Stimulated activated CD4-positive, alpha-beta T cell treated with anti-CD3 and anti-CD28 coated beads, Interleukin-4, amount 100 ng/mL, for 24 hours (primary cell): Measurements from ENCODE around the gene PXMP4.
"Not testable (repeated sequence)": the region's sequence is repeated elsewhere in the genome, so short reads cannot be mapped to it uniquely, and the experiment has no call there.

Experiments
- DNase-seq: peaks from one replicate; pipeline ENCODE4 v3.0.0-alpha.2; 2020

The PXMP4 gene

GRCh38 chr20:33719989-33720709, at the start of gene PXMP4:
Gene PXMP4 (minus strand): TSS chr20:33720310. CDS start chr20:33720207, 103 bp downstream.
- peak; percentile 88 for DNase-seq

- no peak for DNase-seq
Measured at GRCh38 chr20:33769043-33769442, 48.9 kb upstream of the PXMP4 start.

GRCh38 chr20:33767777-33768138, 47.6 kb upstream of the PXMP4 start:
- no peak for DNase-seq

GRCh38 chr20:33766686-33767085, 46.6 kb upstream of the PXMP4 start:
- no peak for DNase-seq

- no peak for DNase-seq
Measured at GRCh38 chr20:33765592-33765991, 45.5 kb upstream of the PXMP4 start.

- DNase-seq: no peak
Measured at GRCh38 chr20:33765099-33765498, 45.0 kb upstream of the PXMP4 start.

GRCh38 chr20:33761698-33762250, 41.7 kb upstream of the PXMP4 start:
- DNase-seq: no peak

- no peak for DNase-seq
Measured at GRCh38 chr20:33757458-33757857, 37.3 kb upstream of the PXMP4 start.

GRCh38 chr20:33757046-33757445, 36.9 kb upstream of the PXMP4 start:
- DNase-seq: no peak

- not testable (repeated sequence) for DNase-seq
Measured at GRCh38 chr20:33755936-33756490, 35.9 kb upstream of the PXMP4 start.

GRCh38 chr20:33753763-33754162, 33.7 kb upstream of the PXMP4 start:
- DNase-seq: no peak

GRCh38 chr20:33753143-33753542, 33.0 kb upstream of the PXMP4 start:
- DNase-seq: no peak

- no peak for DNase-seq
Measured at GRCh38 chr20:33751775-33752174, 31.7 kb upstream of the PXMP4 start.

GRCh38 chr20:33746325-33746998, 26.4 kb upstream of the PXMP4 start:
- no peak for DNase-seq

- DNase-seq: no peak
Measured at GRCh38 chr20:33744773-33745385, 24.8 kb upstream of the PXMP4 start.

GRCh38 chr20:33744181-33744580, 24.1 kb upstream of the PXMP4 start:
- DNase-seq: no peak

- no peak for DNase-seq
Measured at GRCh38 chr20:33740189-33740588, 20.1 kb upstream of the PXMP4 start.

- DNase-seq: no peak
Measured at GRCh38 chr20:33739493-33739892, 19.4 kb upstream of the PXMP4 start.

GRCh38 chr20:33736962-33737361, 16.9 kb upstream of the PXMP4 start:
- DNase-seq: no peak

GRCh38 chr20:33733654-33734576, 13.8 kb upstream of the PXMP4 start:
- no peak for DNase-seq

- DNase-seq: peak; percentile 75
Measured at GRCh38 chr20:33732166-33732970, 12.3 kb upstream of the PXMP4 start.
